SK-N-SH treated with all-trans-retinoic acid at 6 μM for 48 hours (cell line): ENCODE data around the gene HIF1A.
"Not testable (repeated sequence)": the region's sequence is repeated elsewhere in the genome, so short reads cannot be mapped to it uniquely, and the experiment has no call there.

Experiments used
- OSR1 ChIP-seq: fragments of 250-450 bp; sonication (Bioruptor Pico); IDR thresholded peaks from 2 replicates; pipeline ENCODE4 v1.8.0; 2022; ENCODE audit warnings: moderate library complexity, mild to moderate bottlenecking, inconsistent platforms
- TF ChIP-seq, protein P1 (sequence below): fragments of 250-450 bp; sonication (Bioruptor Pico); IDR thresholded peaks from 2 replicates; pipeline ENCODE4 v1.5.1; 2021; ENCODE audit warnings: mild to moderate bottlenecking, moderate library complexity
- TF ChIP-seq, protein P2 (sequence below): fragments of 250-450 bp; sonication (Bioruptor Pico); IDR thresholded peaks from 2 replicates; pipeline ENCODE4 v1.8.0; 2020; ENCODE audit warnings: mild to moderate bottlenecking, moderate library complexity, borderline replicate concordance

DNA sequence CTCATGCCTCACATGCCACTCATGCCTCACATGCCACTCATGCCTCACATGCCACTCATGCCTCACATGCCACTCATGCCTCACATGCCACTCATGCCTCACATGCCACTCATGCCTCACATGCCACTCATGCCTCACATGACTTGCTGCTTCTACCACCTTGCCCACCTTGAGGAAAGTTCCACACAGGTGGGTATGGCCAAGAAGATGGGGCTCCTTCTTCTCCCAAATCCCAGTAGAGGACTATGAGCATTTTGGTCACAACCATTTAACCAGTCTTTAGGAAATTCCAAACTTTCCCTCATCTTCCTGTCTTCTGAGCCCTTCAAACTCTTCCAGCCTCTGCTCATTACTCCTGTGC, 60.0 kb downstream of the HIF1A start:
- TF ChIP-seq, protein P1, sequence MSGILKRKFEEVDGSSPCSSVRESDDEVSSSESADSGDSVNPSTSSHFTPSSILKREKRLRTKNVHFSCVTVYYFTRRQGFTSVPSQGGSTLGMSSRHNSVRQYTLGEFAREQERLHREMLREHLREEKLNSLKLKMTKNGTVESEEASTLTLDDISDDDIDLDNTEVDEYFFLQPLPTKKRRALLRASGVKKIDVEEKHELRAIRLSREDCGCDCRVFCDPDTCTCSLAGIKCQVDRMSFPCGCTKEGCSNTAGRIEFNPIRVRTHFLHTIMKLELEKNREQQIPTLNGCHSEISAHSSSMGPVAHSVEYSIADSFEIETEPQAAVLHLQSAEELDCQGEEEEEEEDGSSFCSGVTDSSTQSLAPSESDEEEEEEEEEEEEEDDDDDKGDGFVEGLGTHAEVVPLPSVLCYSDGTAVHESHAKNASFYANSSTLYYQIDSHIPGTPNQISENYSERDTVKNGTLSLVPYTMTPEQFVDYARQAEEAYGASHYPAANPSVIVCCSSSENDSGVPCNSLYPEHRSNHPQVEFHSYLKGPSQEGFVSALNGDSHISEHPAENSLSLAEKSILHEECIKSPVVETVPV (CRISPR knock-in tag), result not testable (repeated sequence)
- TF ChIP-seq, protein P2, sequence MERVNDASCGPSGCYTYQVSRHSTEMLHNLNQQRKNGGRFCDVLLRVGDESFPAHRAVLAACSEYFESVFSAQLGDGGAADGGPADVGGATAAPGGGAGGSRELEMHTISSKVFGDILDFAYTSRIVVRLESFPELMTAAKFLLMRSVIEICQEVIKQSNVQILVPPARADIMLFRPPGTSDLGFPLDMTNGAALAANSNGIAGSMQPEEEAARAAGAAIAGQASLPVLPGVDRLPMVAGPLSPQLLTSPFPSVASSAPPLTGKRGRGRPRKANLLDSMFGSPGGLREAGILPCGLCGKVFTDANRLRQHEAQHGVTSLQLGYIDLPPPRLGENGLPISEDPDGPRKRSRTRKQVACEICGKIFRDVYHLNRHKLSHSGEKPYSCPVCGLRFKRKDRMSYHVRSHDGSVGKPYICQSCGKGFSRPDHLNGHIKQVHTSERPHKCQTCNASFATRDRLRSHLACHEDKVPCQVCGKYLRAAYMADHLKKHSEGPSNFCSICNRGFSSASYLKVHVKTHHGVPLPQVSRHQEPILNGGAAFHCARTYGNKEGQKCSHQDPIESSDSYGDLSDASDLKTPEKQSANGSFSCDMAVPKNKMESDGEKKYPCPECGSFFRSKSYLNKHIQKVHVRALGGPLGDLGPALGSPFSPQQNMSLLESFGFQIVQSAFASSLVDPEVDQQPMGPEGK, result not testable (repeated sequence)
- not testable (repeated sequence) for TF ChIP-seq OSR1 (CRISPR knock-in tag)
